HFFc6 (cell line): ENCODE results near the gene TCF21. TPM values are rescaled to one million over a fixed set of nuclear protein-coding genes. Genes with fewer than 3 reads are reported as not detected.
"Not testable (repeated sequence)": the region's sequence is repeated elsewhere in the genome, so short reads cannot be mapped to it uniquely, and the experiment has no call there.

Experiments
- DNase-seq: peaks from one replicate; pipeline ENCODE4 v3.0.0-alpha.2; 2018
- H3K27ac Mint-ChIP-seq: 2 replicates; pipeline ENCODE4 v1.8.0; 2020; ENCODE audit warnings: mild to moderate bottlenecking, mixed read lengths
- H3K27me3 Mint-ChIP-seq: 2 replicates; pipeline ENCODE4 v1.8.0; 2021; ENCODE audit warnings: mild to moderate bottlenecking, moderate library complexity, mixed read lengths; ENCODE audit not compliant: insufficient read depth
- H3K36me3 Mint-ChIP-seq: 2 replicates; pipeline ENCODE4 v1.8.0; 2021; ENCODE audit warnings: low read depth, mixed read lengths
- H3K4me1 Mint-ChIP-seq: 2 replicates; pipeline ENCODE4 v1.8.0; 2020; ENCODE audit warnings: low read depth, mixed read lengths
- H3K4me3 Mint-ChIP-seq: 2 replicates; pipeline ENCODE4 v1.8.0; 2020; ENCODE audit warnings: mild to moderate bottlenecking, moderate library complexity, mixed read lengths
- H3K9me3 Mint-ChIP-seq: 2 replicates; pipeline ENCODE4 v1.8.0; 2020; ENCODE audit warnings: mild to moderate bottlenecking, mixed read lengths
- CTCF ChIP-seq: fragments of 200-600 bp; sonication (generic); IDR thresholded peaks from 2 replicates; pipeline ENCODE4 v1.5.0; 2021; ENCODE audit warnings: antibody characterized with exemption, mild to moderate bottlenecking
- total RNA-seq, 6 experiments: library from RNA; stranded (reverse); fragmentation: NEBNext Ultra II Directional; extraction: Animal tissue kit (Norgen Biotek cat#: 25700); gene quantifications; 2 replicates in 1 of 6; 3 replicates in 5 of 6; pipeline ENCODE4 v1.2.3, GENCODE V29; 2021

TCF21 gene
- total RNA-seq, 6 experiments from 2014 or later = not detected

- peaks cover 20% of the 10 kb centered on the region; the same call in 1 of the 2 replicates for H3K4me1 Mint-ChIP-seq
- DNase-seq = no peak
- no peak for TF ChIP-seq CTCF
- H3K27me3 Mint-ChIP-seq = peaks cover 2% of the 10 kb centered on the region; the same call in 1 of the 2 replicates
- H3K4me3 Mint-ChIP-seq = no peak overlapping the region
- peaks cover 4% of the 10 kb centered on the region; the same call in 1 of the 2 replicates for H3K36me3 Mint-ChIP-seq
- H3K9me3 Mint-ChIP-seq = peaks cover 4% of the 10 kb centered on the region
- H3K27ac Mint-ChIP-seq = no peak overlapping the region; the same call in 1 of the 2 replicates
Observed at GRCh38 chr6:133918208-133918930, 29.5 kb downstream of the TCF21 start.

GRCh38 chr6:133919362-133919761, 30.4 kb downstream of the TCF21 start:
- Mint-ChIP-seq H3K27me3 (peaks cover 2% of the 10 kb centered on the region; the same call in 1 of the 2 replicates), H3K36me3 (no peaks in the 10 kb centered on the region), H3K4me3 (no peak overlapping the region), H3K27ac (no peak overlapping the region), H3K9me3 (no peaks in the 10 kb centered on the region), H3K4me1 (peaks cover 20% of the 10 kb centered on the region; the same call in 1 of the 2 replicates)
- TF ChIP-seq CTCF = no peak
- no peak for DNase-seq

GRCh38 chr6:133921249-133921859, 32.4 kb downstream of the TCF21 start:
- no peaks in the 10 kb centered on the region for H3K36me3 Mint-ChIP-seq
- TF ChIP-seq CTCF = peak; percentile 91
- H3K4me3 Mint-ChIP-seq = no peak overlapping the region
- peaks cover 20% of the 10 kb centered on the region; the same call in 1 of the 2 replicates for H3K4me1 Mint-ChIP-seq
- no peaks in the 10 kb centered on the region for H3K9me3 Mint-ChIP-seq
- peak; percentile 72 for DNase-seq
- H3K27me3 Mint-ChIP-seq = peaks cover 8% of the 10 kb centered on the region; the same call in 1 of the 2 replicates
- H3K27ac Mint-ChIP-seq = no peak overlapping the region

GRCh38 chr6:133923938-133924593, 35.2 kb downstream of the TCF21 start:
- H3K4me3 Mint-ChIP-seq = no peak overlapping the region
- peak; percentile 74 for DNase-seq
- no peaks in the 10 kb centered on the region for H3K36me3 Mint-ChIP-seq
- TF ChIP-seq CTCF = peak; percentile 92
- no peaks in the 10 kb centered on the region for H3K9me3 Mint-ChIP-seq
- H3K27me3 Mint-ChIP-seq = peaks cover 20% of the 10 kb centered on the region
- 0 out of 2 replicates have a peak, but pooled peaks cover 5% of the 10 kb centered on the region for H3K4me1 Mint-ChIP-seq
- no peak overlapping the region for H3K27ac Mint-ChIP-seq

GRCh38 chr6:133931221-133931620, 42.3 kb downstream of the TCF21 start:
- H3K4me1 Mint-ChIP-seq, H3K36me3 Mint-ChIP-seq, H3K4me3 Mint-ChIP-seq, DNase-seq, H3K27ac Mint-ChIP-seq: not testable (repeated sequence)
- Mint-ChIP-seq H3K27me3 (peaks cover 46% of the 10 kb centered on the region), H3K9me3 (peaks cover 27% of the 10 kb centered on the region)

- not testable (repeated sequence) for DNase-seq, H3K27ac Mint-ChIP-seq, H3K36me3 Mint-ChIP-seq, H3K4me1 Mint-ChIP-seq, H3K4me3 Mint-ChIP-seq
- H3K27me3 Mint-ChIP-seq = peaks cover 43% of the 10 kb centered on the region
- H3K9me3 Mint-ChIP-seq = peaks cover 27% of the 10 kb centered on the region
Observed at GRCh38 chr6:133936352-133936751, 47.4 kb downstream of the TCF21 start.
